ENCODE results near the gene DCAF17.
"Not testable (repeated sequence)": the region's sequence is repeated elsewhere in the genome, so short reads cannot be mapped to it uniquely, and the experiment has no call there.

The DCAF17 gene

DNA sequence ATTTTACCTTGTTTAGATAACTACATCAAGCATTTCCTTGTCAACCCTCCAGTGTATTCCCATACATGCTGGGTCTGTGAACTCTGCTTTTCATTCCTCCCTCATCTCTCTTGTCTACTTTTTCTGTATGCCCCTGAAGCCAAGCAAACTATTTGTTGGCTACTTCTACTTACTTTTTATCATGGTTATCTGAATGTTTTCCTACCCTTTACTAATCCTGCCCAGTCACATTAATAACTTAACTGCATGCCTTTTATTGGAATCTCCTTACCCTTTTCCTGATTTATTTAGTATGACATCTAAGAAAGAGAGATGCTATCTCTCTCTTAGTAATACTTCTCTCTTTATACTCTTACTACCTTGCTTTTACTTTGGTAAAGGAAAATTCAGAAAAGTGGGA is 17.0 kb downstream of the DCAF17 start:
- DNase-seq (ENCODE audit: low read depth in 1 of 2, low spot score in 1 of 2) = no peak

DNA sequence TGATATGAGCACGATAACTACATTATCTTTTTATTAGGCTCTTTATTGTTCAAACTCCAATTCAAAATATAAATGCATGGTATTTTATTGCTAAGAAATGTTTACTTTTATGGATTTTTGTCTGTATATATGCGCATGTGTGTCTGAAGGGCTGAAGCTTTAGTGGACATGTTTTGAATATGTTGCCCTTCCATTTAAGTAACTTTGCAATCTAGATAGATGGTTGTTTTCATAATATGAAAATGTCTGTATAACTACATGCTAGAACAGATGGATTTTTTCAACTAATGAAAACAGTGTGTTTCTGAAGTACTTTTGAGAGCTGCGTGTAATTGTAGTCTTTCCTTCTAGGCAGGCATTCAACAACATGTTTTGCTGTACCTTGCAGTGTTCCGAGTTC is 18.7 kb downstream of the DCAF17 start:
- no peak for DNase-seq (ENCODE audit: low read depth in 1 of 2, low spot score in 1 of 2)

DNA sequence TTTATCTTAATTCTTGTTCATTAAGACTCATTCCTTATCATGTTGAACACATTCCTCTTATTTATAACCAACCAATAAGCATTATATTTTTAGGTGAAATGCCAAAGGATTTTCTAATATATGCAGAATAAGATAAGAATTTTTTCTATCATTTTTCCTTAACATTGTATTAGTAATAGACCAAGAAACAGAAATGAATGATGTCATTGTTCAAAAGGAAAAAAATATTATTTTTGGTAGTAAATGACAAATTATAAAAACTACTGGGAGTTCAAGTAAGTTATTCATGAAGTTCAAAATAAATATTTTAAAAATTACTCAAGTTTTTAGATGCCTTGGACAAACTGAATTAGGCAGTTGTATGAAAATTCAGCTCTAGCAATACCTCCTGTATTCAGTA is 25.5 kb downstream of the DCAF17 start:
- DNase-seq (ENCODE audit: low read depth in 1 of 2, low spot score in 1 of 2) = no peak

DNA sequence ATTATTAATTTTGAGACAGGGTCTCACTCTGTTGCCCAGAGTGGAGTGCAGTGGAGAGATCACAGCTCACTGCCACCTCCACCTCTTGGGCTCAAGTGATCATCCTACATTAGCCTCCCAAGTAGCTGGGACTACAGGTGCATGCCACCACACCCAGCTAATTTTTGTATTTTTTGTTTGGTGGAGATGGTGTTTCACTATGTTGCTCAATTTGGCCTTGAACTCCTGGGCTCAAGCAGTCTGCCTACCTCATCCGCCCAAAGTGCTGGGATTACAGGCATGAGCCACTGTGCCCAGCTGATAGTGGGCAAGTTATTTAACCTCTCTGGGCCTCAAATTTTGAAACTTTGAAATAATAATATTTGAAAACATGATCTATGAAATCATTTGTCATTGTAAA is 26.5 kb downstream of the DCAF17 start:
- no peak for DNase-seq (ENCODE audit: low read depth in 1 of 2, low spot score in 1 of 2)

DNA sequence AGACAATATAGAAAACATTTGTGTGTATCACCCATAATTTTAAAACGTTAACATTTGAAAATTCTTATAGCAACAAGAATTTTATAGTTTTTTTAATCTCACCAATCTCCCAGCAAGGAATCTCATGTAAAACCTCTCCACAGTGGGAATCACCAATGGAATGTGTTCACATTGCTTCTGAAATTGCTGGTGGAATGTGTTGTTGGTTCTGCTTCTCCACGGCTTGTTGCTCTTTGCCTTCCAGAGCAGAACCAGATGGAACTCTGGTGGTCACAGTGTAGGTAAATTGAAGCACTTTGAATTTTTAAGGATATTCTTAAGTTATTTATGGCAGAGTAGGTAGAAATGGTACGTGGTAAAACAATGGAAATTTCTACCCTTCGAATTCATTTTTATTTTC is 35.1 kb downstream of the DCAF17 start:
- no peak for DNase-seq (ENCODE audit: low read depth in 1 of 2, low spot score in 1 of 2)

DNA sequence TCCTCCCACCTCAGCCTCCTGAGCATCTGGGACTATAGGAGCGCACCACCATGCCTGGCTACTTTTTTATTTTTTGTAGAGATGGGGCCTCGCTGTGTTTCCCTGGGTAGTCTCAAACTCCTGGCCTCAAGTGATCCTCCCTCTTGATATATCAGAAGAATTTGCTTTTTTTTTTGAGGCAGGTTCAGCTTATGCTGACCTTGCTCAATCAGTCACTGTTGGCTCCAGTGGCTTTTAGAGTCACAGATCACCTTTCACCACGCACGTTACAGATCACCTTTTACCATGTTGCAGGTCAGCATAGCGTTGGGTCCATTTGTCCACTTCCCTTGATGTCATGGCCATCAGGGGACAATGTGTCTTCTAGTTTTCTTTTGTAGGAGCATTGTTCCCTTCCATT is 36.1 kb downstream of the DCAF17 start:
- no peak for DNase-seq (ENCODE audit: low read depth in 1 of 2, low spot score in 1 of 2)

DNA sequence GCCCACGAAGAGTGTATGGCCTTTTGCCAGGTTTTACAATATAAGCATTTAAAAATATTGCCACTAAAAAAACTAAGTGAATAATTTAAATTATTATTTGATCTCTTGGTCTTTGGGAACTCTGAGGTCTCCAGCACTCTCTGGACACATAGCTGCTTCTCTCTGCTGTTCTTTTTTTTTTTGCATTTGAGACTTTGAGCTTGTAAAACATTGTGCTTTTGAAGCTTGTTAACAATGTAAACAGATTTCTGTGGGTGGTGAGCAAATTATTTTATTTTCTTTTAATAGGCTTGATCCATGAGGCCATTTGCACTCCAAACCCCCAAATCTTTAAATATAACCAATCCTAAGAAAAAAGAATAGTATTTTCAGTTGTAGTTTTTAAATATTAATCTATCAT is 42.0 kb downstream of the DCAF17 start:
- no peak for DNase-seq (ENCODE audit: low read depth in 1 of 2, low spot score in 1 of 2)

DNA sequence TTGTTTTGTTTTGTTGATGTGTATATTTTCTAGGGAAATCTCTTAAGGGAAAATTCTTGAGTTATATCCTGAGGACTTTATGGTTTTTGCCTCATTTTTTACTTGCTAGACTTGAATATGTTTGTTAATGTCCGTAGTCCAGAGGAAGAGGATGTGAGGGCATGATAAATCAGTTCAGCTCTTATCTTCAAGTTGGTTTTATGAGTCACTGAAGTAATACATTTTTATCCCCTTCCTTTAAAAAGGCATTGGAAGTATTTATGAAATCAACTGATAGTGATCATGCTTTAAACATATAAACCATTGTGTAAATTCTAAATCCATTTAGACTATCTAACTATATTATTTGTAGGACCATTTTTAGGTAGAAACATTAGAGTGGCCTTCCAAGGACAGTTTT is 44.3 kb downstream of the DCAF17 start:
- no peak for DNase-seq (ENCODE audit: low read depth in 1 of 2, low spot score in 1 of 2)

DNA sequence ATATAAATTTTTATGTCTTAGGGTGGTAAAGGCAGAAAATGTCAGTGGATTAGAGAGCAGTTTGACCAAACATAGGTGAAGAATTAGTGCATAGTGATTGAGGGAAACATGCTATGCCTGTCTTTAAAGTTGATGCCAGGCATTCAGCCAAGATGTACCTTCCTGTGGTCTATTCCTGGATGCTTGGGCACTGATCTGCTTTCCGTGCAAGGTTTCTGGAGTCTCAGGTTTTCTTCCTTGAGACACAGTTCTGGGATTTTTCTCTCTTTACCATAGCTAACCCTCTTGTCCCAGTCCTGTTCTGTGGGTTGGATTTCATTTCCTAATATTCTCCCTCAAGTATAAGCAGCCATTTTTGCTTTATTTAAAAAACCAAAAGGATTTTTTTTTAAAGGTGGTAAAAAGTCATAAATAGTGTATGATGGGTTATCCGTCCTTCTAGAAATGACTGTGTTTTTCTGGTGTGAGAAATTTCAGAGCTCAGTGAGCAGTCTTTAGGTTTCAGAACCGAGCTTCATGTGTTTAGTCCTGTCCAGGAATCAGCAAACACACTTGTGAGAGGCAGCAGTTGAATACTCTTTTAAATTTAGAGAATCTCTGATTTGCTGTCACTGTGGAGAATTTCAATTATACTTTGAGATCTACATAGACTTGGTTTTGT is 45.3 kb downstream of the DCAF17 start:
- no peak for DNase-seq (ENCODE audit: low read depth in 1 of 2, low spot score in 1 of 2)

DNA sequence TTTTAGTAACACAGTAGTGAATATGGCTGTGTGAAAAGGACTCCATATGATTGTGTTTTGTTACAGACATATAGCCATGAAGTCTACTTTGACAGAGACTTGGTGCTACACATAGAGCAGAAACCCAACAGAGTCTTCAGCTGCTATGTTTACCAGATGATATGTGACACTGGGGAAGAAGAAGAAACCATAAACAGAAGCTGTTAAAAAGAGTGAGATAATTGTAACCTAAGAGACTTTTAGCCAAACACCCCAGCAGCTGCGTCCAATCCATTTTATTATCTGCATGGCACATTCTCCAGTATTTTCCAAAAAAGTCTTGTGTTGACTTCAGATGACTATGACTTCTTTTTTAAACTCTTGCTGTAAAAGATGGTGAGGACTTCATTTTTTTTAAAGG is 46.9 kb downstream of the DCAF17 start:
- DNase-seq (ENCODE audit: low read depth in 1 of 2, low spot score in 1 of 2) = no peak

DNA sequence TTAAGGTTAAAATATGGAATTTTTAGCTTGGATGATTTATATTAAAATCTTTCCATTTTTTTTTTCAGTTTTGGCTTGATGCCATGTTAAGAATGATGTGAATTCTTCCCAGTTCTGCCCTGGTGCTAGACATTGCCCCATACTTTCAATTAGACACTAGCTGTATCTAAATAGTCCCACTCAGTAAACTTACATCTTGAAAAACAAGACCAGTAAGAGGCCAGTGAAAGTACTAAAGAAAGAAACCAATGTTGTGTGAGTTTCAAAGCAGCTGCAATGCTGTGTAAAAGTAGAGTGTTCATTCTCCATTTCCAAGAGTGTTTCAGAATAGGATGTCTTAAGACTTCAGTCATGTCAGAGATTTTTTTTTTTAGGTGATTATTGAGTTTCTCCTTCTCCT is 48.3 kb downstream of the DCAF17 start:
- no peak for DNase-seq (ENCODE audit: low read depth in 1 of 2, low spot score in 1 of 2)

DNA sequence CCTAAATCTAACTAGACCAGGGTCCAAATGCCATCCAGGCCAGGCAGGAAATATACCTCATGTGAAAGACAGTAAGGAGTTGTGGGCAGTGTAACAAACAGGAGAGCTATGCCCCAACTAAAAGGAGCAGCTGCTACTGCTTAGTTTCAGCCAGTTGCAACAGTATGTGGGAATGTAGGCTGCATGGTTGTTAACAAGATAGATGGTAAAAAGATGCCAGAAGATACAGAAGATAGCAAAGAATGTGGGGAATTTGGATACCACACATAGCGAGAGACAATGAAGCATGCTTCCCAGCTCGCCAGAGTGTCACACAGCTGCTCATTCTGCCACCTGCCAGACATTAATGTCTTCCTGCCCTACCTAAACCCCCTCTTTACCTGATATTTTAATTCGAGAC is 48.9 kb downstream of the DCAF17 start:
- DNase-seq (ENCODE audit: low read depth in 1 of 2, low spot score in 1 of 2) = no peak

DNA sequence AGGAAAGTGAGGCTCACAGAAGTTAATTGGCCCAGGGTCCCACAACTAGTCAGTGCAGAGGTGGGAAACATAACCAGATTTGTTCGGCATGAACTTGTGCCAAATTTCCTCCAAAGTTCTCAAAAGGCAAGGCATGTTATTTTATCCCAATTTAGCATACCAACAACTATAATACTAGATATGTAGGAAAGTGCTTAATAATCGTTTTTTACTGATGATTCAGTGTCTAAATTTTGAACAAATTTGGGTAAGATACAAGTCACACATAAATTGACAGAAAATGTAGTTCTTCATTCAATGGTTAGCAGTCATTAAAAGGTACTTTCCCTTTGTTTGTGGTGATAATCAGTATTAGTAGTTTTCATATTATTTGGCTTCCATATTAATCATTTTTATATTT is 49.8 kb downstream of the DCAF17 start:
- no peak for DNase-seq (ENCODE audit: low read depth in 1 of 2, low spot score in 1 of 2)

DNA sequence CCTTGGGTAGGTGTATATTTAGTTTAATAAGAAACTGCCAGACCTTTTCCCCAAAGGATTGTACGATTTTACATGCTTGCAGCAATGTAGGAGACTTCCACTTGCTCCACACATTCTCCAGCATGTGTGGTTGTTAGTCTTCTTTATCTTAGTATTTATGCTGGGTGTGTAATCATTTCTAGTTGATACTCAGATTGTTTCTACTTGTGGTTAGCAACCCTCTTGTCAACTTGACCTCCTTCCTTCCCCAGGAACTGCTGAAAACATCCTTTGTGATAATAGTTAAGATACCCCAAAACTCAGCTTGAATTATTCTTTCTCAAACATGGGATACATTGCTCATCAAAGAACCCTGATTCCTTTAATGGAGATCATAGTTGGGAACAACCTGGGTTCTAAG is 51.1 kb downstream of the DCAF17 start:
- DNase-seq (ENCODE audit: low read depth in 1 of 2, low spot score in 1 of 2) = no peak

DNA sequence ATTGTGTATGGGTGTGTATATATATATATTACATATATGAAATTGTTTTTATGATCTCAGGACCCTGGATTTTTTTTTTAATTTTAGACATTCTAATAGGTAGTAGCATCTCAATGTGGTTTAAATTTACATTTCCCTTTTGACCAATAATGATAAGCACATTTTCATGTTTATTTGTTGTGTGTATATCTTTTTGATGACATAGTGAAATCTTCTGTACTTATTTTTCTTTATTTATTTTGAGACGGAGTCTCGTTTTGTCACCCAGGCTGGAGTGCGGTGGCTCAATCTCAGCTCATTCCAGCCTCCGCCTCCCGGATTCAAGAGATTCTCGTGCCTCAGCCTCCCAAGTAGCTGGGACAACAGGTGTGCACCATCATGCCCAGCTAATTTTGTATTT is 53.2 kb downstream of the DCAF17 start:
- DNase-seq (ENCODE audit: low read depth in 1 of 2, low spot score in 1 of 2) = no peak

DNA sequence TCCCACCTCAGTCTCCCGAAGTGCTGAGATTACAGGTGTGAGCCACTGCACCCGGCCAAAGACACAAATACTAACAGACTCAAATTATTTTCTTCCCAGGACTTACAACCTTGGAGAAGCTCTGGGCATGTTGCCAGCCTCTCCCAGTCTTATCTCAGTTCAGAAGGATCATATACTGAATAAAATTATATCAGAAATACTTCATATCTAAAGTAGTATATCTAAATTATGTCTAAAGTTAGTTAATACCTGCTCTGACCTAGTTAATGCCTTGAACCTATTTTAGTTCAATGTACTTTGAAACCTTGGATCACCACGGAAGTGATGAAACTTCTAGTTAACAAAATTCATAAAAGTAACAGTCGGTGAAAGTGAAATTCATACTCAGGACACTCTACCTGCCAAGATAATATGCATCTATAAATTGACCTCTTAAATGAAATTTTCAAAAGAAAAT is 53.8 kb downstream of the DCAF17 start:
- DNase-seq (ENCODE audit: low read depth in 1 of 2, low spot score in 1 of 2) = no peak

DNA sequence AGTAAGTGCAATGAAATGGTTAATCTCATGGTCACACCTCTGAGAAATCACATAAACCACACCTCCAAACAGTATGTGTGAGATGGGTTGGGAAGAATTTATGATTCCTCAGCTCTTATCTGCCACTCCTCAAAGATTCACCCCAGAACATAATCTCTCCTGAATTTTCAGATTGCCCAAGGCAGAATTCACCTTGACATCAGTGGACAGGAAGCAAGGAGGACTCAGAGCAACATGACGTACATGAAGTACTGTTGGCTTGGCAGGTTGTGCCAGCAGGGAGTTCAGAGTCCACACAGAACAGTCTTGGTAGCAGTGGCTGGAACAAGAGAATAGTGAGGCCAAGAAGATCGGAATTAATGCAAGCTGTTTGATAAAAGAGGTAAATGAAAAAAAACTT is 56.6 kb downstream of the DCAF17 start:
- DNase-seq (ENCODE audit: low read depth in 1 of 2, low spot score in 1 of 2) = no peak

DNA sequence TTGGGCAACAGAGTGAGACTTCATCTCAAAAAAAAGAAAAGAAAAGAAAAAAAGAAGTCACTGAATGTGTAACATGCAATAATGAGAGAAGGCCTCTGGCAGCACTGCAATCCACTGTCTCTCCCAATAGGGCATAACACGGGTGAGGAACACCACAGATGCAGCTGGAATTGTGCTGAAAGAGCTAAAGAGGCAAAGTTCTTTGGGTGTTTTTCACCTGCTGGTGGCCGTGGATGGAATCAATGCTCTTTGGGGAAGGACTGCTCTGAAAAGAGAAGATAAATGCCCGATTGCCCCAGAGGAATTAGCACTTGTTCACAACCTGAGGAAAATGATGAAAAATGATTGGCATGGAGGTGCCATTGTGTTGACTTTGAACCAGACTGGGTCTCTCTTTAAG is 57.3 kb downstream of the DCAF17 start:
- no peak for DNase-seq (ENCODE audit: low read depth in 1 of 2, low spot score in 1 of 2)

DNA sequence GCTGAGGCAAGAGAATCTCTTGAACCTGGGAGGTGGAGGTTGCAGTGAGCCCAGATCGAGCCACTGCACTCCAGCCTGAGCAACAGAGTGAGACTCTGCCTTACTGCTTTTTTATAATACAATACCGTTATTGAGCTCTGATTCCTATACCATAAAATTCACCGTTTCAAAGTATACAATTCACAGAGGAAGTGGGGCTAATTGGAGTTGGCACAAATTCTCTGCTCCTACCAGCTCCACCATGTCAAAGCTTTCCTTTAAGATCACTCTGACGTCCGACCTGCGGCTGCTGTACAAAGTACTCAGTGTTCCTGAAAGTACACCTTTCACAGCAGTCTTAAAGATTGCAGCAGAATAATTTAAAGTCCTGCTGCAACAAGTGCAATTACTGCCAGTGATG is 58.6 kb downstream of the DCAF17 start:
- DNase-seq (ENCODE audit: low read depth in 1 of 2, low spot score in 1 of 2) = no peak

DNA sequence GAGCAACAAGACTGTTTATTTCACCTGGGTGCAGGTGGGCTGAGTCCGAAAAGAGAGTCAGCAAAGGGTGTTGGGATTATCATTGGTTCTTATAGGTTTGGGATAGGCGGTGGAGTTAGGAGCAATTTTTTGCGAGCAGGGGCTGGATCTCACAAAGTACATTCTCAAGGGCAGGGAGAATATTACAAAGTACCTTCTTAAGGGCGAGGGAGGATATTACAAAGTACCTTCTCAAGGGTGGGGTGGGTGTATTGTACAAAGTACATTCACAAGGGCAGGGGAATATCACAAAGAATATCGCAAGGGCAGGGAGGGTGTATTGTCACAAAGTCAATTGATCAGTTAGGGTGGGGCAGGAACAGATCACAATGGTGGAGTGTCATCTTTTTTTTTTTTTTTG is 63.6 kb downstream of the DCAF17 start:
- not testable (repeated sequence) for DNase-seq (ENCODE audit: low read depth in 1 of 2, low spot score in 1 of 2)

DNA sequence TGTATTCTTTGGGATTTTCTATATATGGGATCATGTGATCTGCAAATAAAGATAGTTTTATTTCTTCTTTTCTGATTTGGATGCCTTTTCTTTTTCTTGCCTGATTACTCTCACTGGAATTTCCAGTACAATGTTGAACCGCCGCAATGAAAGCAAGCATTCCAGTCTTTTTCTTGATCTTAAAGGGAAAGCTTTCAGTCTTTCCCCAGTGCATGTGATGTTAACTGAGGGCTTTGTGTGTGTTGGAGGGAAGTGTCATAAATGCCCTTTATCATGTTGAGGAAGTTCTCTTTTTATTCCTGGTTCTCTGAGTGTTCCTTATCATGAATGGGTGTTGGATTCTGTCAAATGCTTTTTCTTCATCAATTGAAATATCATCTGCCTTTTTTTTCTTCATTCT is 71.3 kb downstream of the DCAF17 start:
- no peak for DNase-seq (ENCODE audit: low read depth in 1 of 2, low spot score in 1 of 2)

DNA sequence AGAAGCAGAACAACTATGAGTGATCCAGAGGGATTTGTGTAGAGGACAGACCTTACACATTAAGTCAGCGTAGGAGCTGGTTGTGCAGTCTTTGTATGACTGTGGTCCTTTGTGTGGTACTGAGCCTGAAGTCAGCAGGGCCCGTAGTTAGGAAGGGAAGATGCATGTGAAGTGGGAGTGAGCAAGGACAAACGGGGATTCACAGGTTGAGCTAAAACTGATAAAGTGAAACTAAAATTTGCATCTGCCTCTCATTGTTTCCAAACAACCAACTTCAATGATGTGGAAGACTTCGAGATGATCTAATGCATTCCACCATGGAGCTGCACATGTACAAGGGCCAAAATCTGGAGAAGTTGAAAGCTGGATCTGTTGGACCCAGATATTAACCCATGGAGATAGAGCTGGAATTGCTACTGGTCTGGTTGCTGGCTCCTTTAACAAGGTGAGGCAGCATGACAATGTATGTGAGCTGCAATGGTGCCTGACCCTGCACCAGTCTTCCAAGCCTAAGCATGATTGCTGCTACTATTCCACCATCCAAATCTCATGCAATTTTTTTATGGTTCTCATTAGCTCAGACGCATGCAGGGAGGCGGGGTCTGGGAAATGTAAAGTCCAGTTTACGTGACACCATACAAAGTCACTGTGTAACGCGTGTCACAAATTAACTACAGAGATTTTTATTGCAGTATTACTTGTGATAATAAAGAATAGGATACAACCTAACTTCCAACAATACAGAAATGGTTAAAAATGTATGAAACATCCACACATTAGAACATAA is 76.1 kb downstream of the DCAF17 start:
- no peak for DNase-seq (ENCODE audit: low read depth in 1 of 2, low spot score in 1 of 2)

DNA sequence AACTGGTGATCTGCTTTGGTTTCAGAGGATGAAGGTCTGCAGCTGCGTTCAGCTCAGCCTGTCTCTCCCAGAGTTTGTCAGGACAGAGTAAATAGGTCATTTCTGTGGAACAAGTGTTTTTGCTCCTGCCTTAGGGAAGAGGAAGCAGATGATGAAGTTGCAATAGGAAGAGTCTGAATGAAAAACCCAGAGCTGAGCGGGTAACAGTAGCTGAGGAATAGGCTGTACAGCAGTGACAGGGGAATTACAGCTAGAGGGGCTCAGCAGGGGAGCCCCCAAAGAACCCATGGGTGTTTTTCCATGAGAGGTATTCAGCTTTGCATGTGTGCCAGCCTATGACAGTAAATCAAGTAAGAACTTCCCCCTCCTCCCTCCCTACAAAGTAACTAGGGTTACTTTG is 78.0 kb downstream of the DCAF17 start:
- DNase-seq (ENCODE audit: low read depth in 1 of 2, low spot score in 1 of 2) = no peak

Measured in activated T-helper 1 cell treated with anti-CD3 and anti-CD28 coated beads, Interleukin-2, amount 50 U/mL, for 16 hours (primary cell).